HG02798 (cell line): ENCODE measurements around the gene KCNQ5.
A peak's percentile ranks its signal among the peaks of the same experiment; 100 is the strongest.

Experiments
- ATAC-seq: cut with Tn5 transposase; IDR thresholded peaks from one replicate; pipeline ENCODE4 v1.9.1; 2021; ENCODE audit warnings: mild to moderate bottlenecking; ENCODE audit not compliant: unreplicated experiment, poor library complexity

Gene KCNQ5

GRCh38 chr6:72940265-72940664 lies 318.4 kb downstream of the KCNQ5 start:
- no peak for ATAC-seq

- ATAC-seq: no peak
These were observed 319.4 kb downstream of the KCNQ5 start for GRCh38 chr6:72941263-72941662.

GRCh38 chr6:72941751-72942150 lies 319.9 kb downstream of the KCNQ5 start:
- no peak for ATAC-seq

- no peak for ATAC-seq
These were observed 321.8 kb downstream of the KCNQ5 start for GRCh38 chr6:72943699-72944098.

GRCh38 chr6:72944660-72945059 lies 322.8 kb downstream of the KCNQ5 start:
- no peak for ATAC-seq

- ATAC-seq: no peak
These were observed 324.9 kb downstream of the KCNQ5 start for GRCh38 chr6:72946774-72947173.

- no peak for ATAC-seq
These were observed 325.7 kb downstream of the KCNQ5 start for GRCh38 chr6:72947534-72947933.

- ATAC-seq: no peak
These were observed 326.3 kb downstream of the KCNQ5 start for GRCh38 chr6:72948153-72948552.

- no peak for ATAC-seq
These were observed 328.4 kb downstream of the KCNQ5 start for GRCh38 chr6:72950114-72950860.

- no peak for ATAC-seq
These were observed 331.2 kb downstream of the KCNQ5 start for GRCh38 chr6:72952808-72953630.

- peak; percentile 33 for ATAC-seq
These were observed 332.1 kb downstream of the KCNQ5 start for GRCh38 chr6:72953971-72954381.

- ATAC-seq: no peak
These were observed 332.9 kb downstream of the KCNQ5 start for GRCh38 chr6:72954716-72955115.

GRCh38 chr6:72955666-72956065 lies 333.8 kb downstream of the KCNQ5 start:
- ATAC-seq: no peak

- no peak for ATAC-seq
These were observed 334.4 kb downstream of the KCNQ5 start for GRCh38 chr6:72956272-72956671.

- ATAC-seq: no peak
These were observed 338.0 kb downstream of the KCNQ5 start for GRCh38 chr6:72959821-72960220.

GRCh38 chr6:72963946-72964345 lies 342.1 kb downstream of the KCNQ5 start:
- ATAC-seq: no peak

GRCh38 chr6:72966628-72967280 lies 344.9 kb downstream of the KCNQ5 start:
- ATAC-seq: no peak

GRCh38 chr6:72967329-72967728 lies 345.5 kb downstream of the KCNQ5 start:
- ATAC-seq: no peak

GRCh38 chr6:72968704-72969103 lies 346.8 kb downstream of the KCNQ5 start:
- ATAC-seq: no peak

- ATAC-seq: no peak
These were observed 347.8 kb downstream of the KCNQ5 start for GRCh38 chr6:72969666-72970065.

- no peak for ATAC-seq
These were observed 350.7 kb downstream of the KCNQ5 start for GRCh38 chr6:72972579-72972978.
